PFSK-1 (cell line): ENCODE measurements around the gene UBQLN3.

Experiments
- POLR2AphosphoS5 ChIP-seq: IDR thresholded peaks from 2 replicates; pipeline ENCODE4 v1.6.1; 2012; ENCODE audit warnings: low read depth, mild to moderate bottlenecking, control low read depth, low read length, moderate library complexity
- REST ChIP-seq, 2 experiments: IDR thresholded peaks; 2 replicates each; pipeline versions ENCODE4 v1.6.1 to v1.8.0; 2011 to 2012; ENCODE audit warnings: low read depth in 2 of 2, low read length in 2 of 2, control low read depth in 1 of 2, inconsistent platforms in 1 of 2, mild to moderate bottlenecking in 1 of 2, moderate library complexity in 1 of 2; ENCODE audit not compliant: insufficient read depth in 1 of 2

- no peak for TF ChIP-seq POLR2AphosphoS5
- TF ChIP-seq REST (IDR thresholded peaks at IDR 0.05; ENCODE audit: insufficient read depth in 1 of 2, low read depth in 2 of 2, low read length in 2 of 2): no peak
Observed at GRCh38 chr11:5527716-5528115, 18.0 kb upstream of the UBQLN3 start.
